Right kidney (tissue), 1 donor: Measurements from ENCODE around the gene RNASEH1.
"Not testable (repeated sequence)": the region's sequence is repeated elsewhere in the genome, so short reads cannot be mapped to it uniquely, and the experiment has no call there.

ENCODE experiments used
- DNase-seq: peaks from one replicate; pipeline ENCODE4 v3.0.0-alpha.2; 2016

RNASEH1 gene

GRCh38 chr2:3594493-3595281 is 36.6 kb upstream of the RNASEH1 start, which contains the start of gene COLEC11:
COLEC11 (plus strand) TSS chr2:3595112; CDS start chr2:3604341, 9,229 bp downstream.
- DNase-seq = peak; percentile 52

- no peak for DNase-seq
Observed at GRCh38 chr2:3589086-3589485, 31.0 kb upstream of the RNASEH1 start.

- DNase-seq = no peak
Observed at GRCh38 chr2:3588084-3588483, 30.0 kb upstream of the RNASEH1 start.

- no peak for DNase-seq
Observed at GRCh38 chr2:3587432-3587831, 29.3 kb upstream of the RNASEH1 start.

- DNase-seq = no peak
Observed at GRCh38 chr2:3587021-3587420, 28.9 kb upstream of the RNASEH1 start.

- DNase-seq = no peak
Observed at GRCh38 chr2:3586220-3586619, 28.1 kb upstream of the RNASEH1 start.

GRCh38 chr2:3585261-3586109 is 27.4 kb upstream of the RNASEH1 start:
- DNase-seq = peak; percentile 39

- DNase-seq = no peak
Observed at GRCh38 chr2:3584608-3585260, 26.6 kb upstream of the RNASEH1 start.

- no peak for DNase-seq
Observed at GRCh38 chr2:3584076-3584475, 25.9 kb upstream of the RNASEH1 start.

GRCh38 chr2:3581367-3582262 is 23.5 kb upstream of the RNASEH1 start:
- no peak for DNase-seq

GRCh38 chr2:3580449-3580848 is 22.3 kb upstream of the RNASEH1 start:
- DNase-seq = no peak

- no peak for DNase-seq
Observed at GRCh38 chr2:3578987-3579386, 20.9 kb upstream of the RNASEH1 start.

GRCh38 chr2:3576263-3576630 is 18.1 kb upstream of the RNASEH1 start:
- DNase-seq = not testable (repeated sequence)

GRCh38 chr2:3575534-3576262 is 17.6 kb upstream of the RNASEH1 start:
- peak; percentile 59 for DNase-seq

GRCh38 chr2:3574155-3574554 is 16.0 kb upstream of the RNASEH1 start:
- DNase-seq = no peak

- DNase-seq = no peak
Observed at GRCh38 chr2:3572620-3573019, 14.5 kb upstream of the RNASEH1 start.

- no peak for DNase-seq
Observed at GRCh38 chr2:3571284-3571683, 13.2 kb upstream of the RNASEH1 start.

- not testable (repeated sequence) for DNase-seq
Observed at GRCh38 chr2:3569656-3570055, 11.5 kb upstream of the RNASEH1 start.

- no peak for DNase-seq
Observed at GRCh38 chr2:3566806-3567205, 8.7 kb upstream of the RNASEH1 start.

- no peak for DNase-seq
Observed at GRCh38 chr2:3565117-3565516, 7.0 kb upstream of the RNASEH1 start.

GRCh38 chr2:3563521-3563976 is 5.4 kb upstream of the RNASEH1 start:
- DNase-seq = no peak
